Measurements from ENCODE around the gene WIZ. TPM values are rescaled to one million over a fixed set of nuclear protein-coding genes. Genes with fewer than 3 reads are reported as not detected.
A peak's percentile ranks its signal among the peaks of the same experiment; 100 is the strongest.

Gene WIZ
- total and polyA plus RNA-seq, 10 of the 15 experiments (the other 5 are each of a cell fraction or from before 2014, with no cell fraction given), result 0.10 to 26.7 (median 2.7) TPM

- BruUV-seq (replicated peaks), result no TSS peak
- DNase-seq (ENCODE audit: low read depth, low spot score) (no peak), FAIRE-seq (no peak), ATAC-seq (peak; percentile 56)
- in situ Hi-C loops (cut with MboI) (no loop called here), intact Hi-C loops (cut with micrococcal nuclease; ENCODE audit: unreplicated experiment) (no loop called here)
- RAD21 ChIA-PET (ENCODE audit: unreplicated experiment), result no interaction called here
- H3K9ac ChIP-seq (ENCODE audit: control insufficient read depth, insufficient read depth, low read length), result no peak within 1 kb of the TSS
- POLR2A ChIA-PET, result no interaction called here
- H3K4me3 ChIP-seq, result no peak within 1 kb of the TSS
- H3K36me3 ChIP-seq (ENCODE audit: control insufficient read depth in 2 of 2, insufficient read depth in 2 of 2, low read length in 1 of 2), result no peaks in the 10 kb centered on the region
- 74% methylated on average over 16 of the region's 16 CpGs for WGBS (ENCODE audit: insufficient coverage, insufficient replicate concordance, low lambda C conversion rate, missing lambda C conversion rate)
- H3K79me2 ChIP-seq (ENCODE audit: control insufficient read depth, insufficient read depth, low read length), result no peaks in the 10 kb centered on the region
- H2AFZ ChIP-seq (ENCODE audit: control insufficient read depth, low read depth, low read length), result no peak within 1 kb of the TSS
- CTCF ChIA-PET, result no interaction called here
- H3K27ac ChIP-seq (ENCODE audit: control insufficient read depth, insufficient read depth), result no peak within 1 kb of the TSS
- H3K27me3 ChIP-seq (replicated peaks in 1 of 2; ENCODE audit: control insufficient read depth in 2 of 2, insufficient read depth in 2 of 2, low read length in 1 of 2), result no peaks in the 10 kb centered on the region
- SMC1A ChIA-PET (ENCODE audit: uncharacterized antibody, unreplicated experiment), result interaction anchor here (1.1 kb wide), 1 partner anchor 16 kb away, joined by 4 read pairs; no protein-coding TSS in a partner anchor
- H3K9me3 ChIP-seq (replicated peaks; ENCODE audit: control insufficient read depth, insufficient read depth, low read length), result no peaks in the 10 kb centered on the region; the same call in 2 of the 3 replicates
- TF ChIP-seq RAD21 (IDR thresholded peaks at IDR 0.05; ENCODE audit: insufficient read depth, low read depth, low read length) (peak; percentile 7; the same call in 1 of the 2 replicates), PAX5 (IDR thresholded peaks at IDR 0.05; ENCODE audit: borderline replicate concordance, low read depth, low read length) (no peak)
- H3K4me1 ChIP-seq (ENCODE audit: control insufficient read depth, insufficient read depth, low read length), result no peaks in the 10 kb centered on the region
- H3K4me2 ChIP-seq (ENCODE audit: control insufficient read depth, insufficient read depth), result no peak within 1 kb of the TSS
- no peaks in the 10 kb centered on the region for H4K20me1 ChIP-seq (ENCODE audit: control insufficient read depth, insufficient read depth)
Measured at GRCh38 chr19:15479391-15480345, 29.9 kb upstream of the WIZ start, which contains the start of gene PGLYRP2. PGLYRP2 (minus strand) TSS chr19:15479501; CDS start chr19:15479371, 130 bp downstream.

- ATAC-seq (no peak), FAIRE-seq (no peak), DNase-seq (ENCODE audit: low read depth, low spot score) (no peak)
- no peaks in the 10 kb centered on the region for H3K36me3 ChIP-seq (ENCODE audit: control insufficient read depth in 2 of 2, insufficient read depth in 2 of 2, low read length in 1 of 2)
- CTCF ChIA-PET, result no interaction called here
- no peak overlapping the region for H3K9ac ChIP-seq (ENCODE audit: control insufficient read depth, insufficient read depth, low read length)
- no TSS peak for BruUV-seq (replicated peaks)
- in situ Hi-C loops (cut with MboI), result no loop called here
- TF ChIP-seq ZBTB11 (CRISPR knock-in tag; IDR thresholded peaks at IDR 0.05), result no peak
- no peak for TF ChIP-seq ELK1 (IDR thresholded peaks at IDR 0.05; ENCODE audit: low read depth, low read length)
- no peak for TF ChIP-seq HSF1 (IDR thresholded peaks at IDR 0.05; ENCODE audit: low read depth, low read length)
- intact Hi-C loops (cut with micrococcal nuclease; ENCODE audit: unreplicated experiment), result no loop called here
- SMC1A ChIA-PET (ENCODE audit: uncharacterized antibody, unreplicated experiment), result no interaction called here
- POLR2A ChIA-PET, result no interaction called here
- no peak overlapping the region for H3K27ac ChIP-seq (ENCODE audit: control insufficient read depth, insufficient read depth)
- no peak overlapping the region for H3K4me2 ChIP-seq (ENCODE audit: control insufficient read depth, insufficient read depth)
- H3K79me2 ChIP-seq (ENCODE audit: control insufficient read depth, insufficient read depth, low read length), result no peaks in the 10 kb centered on the region
- RAD21 ChIA-PET (ENCODE audit: unreplicated experiment), result no interaction called here
- no peaks in the 10 kb centered on the region; the same call in 2 of the 3 replicates for H3K9me3 ChIP-seq (replicated peaks; ENCODE audit: control insufficient read depth, insufficient read depth, low read length)
- H3K4me1 ChIP-seq (ENCODE audit: control insufficient read depth, insufficient read depth, low read length), result no peaks in the 10 kb centered on the region
- H3K4me3 ChIP-seq, result no peak overlapping the region
- H3K27me3 ChIP-seq (replicated peaks in 1 of 2; ENCODE audit: control insufficient read depth in 2 of 2, insufficient read depth in 2 of 2, low read length in 1 of 2), result no peaks in the 10 kb centered on the region
- H2AFZ ChIP-seq (ENCODE audit: control insufficient read depth, low read depth, low read length), result no peak overlapping the region
- WGBS (ENCODE audit: insufficient coverage, insufficient replicate concordance, low lambda C conversion rate, missing lambda C conversion rate), result 49% methylated on average over 5 of the region's 5 CpGs
- no peaks in the 10 kb centered on the region for H4K20me1 ChIP-seq (ENCODE audit: control insufficient read depth, insufficient read depth)
Measured at GRCh38 chr19:15476325-15476724, 26.6 kb upstream of the WIZ start.
